Measurements from ENCODE around the gene CTNNA2.

The CTNNA2 gene

DNA sequence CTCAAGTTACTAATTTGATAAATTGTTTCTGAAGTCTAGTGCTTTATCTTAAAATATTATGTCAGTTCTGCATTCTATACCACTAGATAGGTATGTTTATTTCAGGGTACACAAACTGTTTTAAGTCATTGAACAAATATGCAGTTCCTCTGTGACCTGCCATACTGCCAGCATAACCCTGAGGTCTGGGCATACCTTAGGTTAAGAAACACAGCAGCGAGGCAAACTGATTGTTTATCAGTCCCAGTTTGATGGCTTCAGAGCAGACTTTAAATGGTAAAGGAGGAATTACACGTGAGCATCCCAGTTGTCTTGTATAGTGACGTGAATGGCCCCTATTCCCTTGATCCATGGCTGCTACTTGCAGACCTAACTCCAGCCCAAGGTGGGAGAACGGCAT is 978.1 kb downstream of the CTNNA2 start:
- H3K27ac Mint-ChIP-seq: no peak overlapping the region
- H3K4me3 Mint-ChIP-seq: no peak overlapping the region
- ATAC-seq (ENCODE audit: low read depth) (no peak), DNase-seq (ENCODE audit: low spot score in 2 of 2) (no peak)
- H3K36me3 Mint-ChIP-seq: no peaks in the 10 kb centered on the region
- H3K9me3 Mint-ChIP-seq: peaks cover 1% of the 10 kb centered on the region
- H3K27me3 Mint-ChIP-seq: no peaks in the 10 kb centered on the region
- no peaks in the 10 kb centered on the region for H3K4me1 Mint-ChIP-seq

DNA sequence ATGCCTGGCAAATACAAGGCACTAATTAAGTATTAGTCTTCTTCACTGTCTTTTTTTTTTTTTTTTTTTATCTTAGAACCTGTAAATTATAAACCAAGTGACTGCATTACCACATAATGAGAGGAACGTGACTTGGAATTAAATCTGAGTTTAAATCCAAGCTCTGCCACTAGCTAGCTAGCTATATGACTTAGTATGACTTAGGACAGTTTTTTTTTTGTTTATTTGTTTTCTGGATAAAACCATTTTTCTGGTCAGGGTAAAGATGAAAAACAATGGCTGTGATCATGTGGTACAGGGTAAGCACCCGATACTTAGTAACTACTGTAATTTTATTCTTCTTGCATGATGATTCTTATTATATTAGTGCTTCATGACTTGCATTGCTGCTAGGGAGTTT is 983.5 kb downstream of the CTNNA2 start:
- H3K27ac Mint-ChIP-seq: no peak overlapping the region
- DNase-seq (ENCODE audit: low spot score in 2 of 2): no peak
- no peaks in the 10 kb centered on the region for H3K27me3 Mint-ChIP-seq
- ATAC-seq (ENCODE audit: low read depth): no peak
- peaks cover 4% of the 10 kb centered on the region for H3K9me3 Mint-ChIP-seq
- no peaks in the 10 kb centered on the region for H3K4me1 Mint-ChIP-seq
- H3K36me3 Mint-ChIP-seq: no peaks in the 10 kb centered on the region
- H3K4me3 Mint-ChIP-seq: no peak overlapping the region

GRCh38 chr2:80496775-80497174 is 983.9 kb downstream of the CTNNA2 start:
- peaks cover 4% of the 10 kb centered on the region for H3K9me3 Mint-ChIP-seq
- H3K36me3 Mint-ChIP-seq: no peaks in the 10 kb centered on the region
- no peaks in the 10 kb centered on the region for H3K27me3 Mint-ChIP-seq
- H3K4me1 Mint-ChIP-seq: no peaks in the 10 kb centered on the region
- no peak for DNase-seq (ENCODE audit: low spot score in 2 of 2)
- H3K27ac Mint-ChIP-seq: no peak overlapping the region
- H3K4me3 Mint-ChIP-seq: no peak overlapping the region
- ATAC-seq (ENCODE audit: low read depth): no peak

DNA sequence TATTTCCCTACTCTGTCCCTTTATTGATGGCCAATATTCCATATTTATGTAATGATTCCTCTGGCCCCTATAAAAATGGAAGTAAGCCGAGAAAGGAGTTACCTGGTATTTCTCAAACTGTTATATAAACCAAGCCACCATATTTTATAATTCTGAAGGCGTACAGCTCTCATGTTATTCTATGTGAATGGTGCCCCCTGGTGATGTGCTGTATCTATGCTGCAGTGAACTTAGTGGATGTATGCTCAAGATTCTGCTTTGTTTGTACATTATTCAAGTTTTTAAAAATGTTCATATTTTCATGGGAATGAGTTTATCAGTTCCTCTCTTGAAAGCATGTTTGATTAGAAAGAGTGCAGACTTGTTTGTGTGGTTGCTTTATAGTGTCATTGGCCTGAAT is 986.2 kb downstream of the CTNNA2 start:
- peaks cover 2% of the 10 kb centered on the region for H3K9me3 Mint-ChIP-seq
- H3K4me3 Mint-ChIP-seq: no peak overlapping the region
- H3K4me1 Mint-ChIP-seq: no peaks in the 10 kb centered on the region
- no peak for ATAC-seq (ENCODE audit: low read depth)
- H3K27ac Mint-ChIP-seq: no peak overlapping the region
- H3K27me3 Mint-ChIP-seq: no peaks in the 10 kb centered on the region
- no peak for DNase-seq (ENCODE audit: low spot score in 2 of 2)
- no peaks in the 10 kb centered on the region for H3K36me3 Mint-ChIP-seq

GRCh38 chr2:80501874-80502624 is 989.2 kb downstream of the CTNNA2 start:
- Mint-ChIP-seq H3K4me1 (no peaks in the 10 kb centered on the region), H3K4me3 (no peak overlapping the region), H3K9me3 (peaks cover 5% of the 10 kb centered on the region), H3K36me3 (no peaks in the 10 kb centered on the region), H3K27me3 (no peaks in the 10 kb centered on the region), H3K27ac (no peak overlapping the region)
- no peak for ATAC-seq (ENCODE audit: low read depth)
- DNase-seq (ENCODE audit: low spot score in 2 of 2): no peak

GRCh38 chr2:80506563-80506962 is 993.7 kb downstream of the CTNNA2 start:
- DNase-seq (ENCODE audit: low spot score in 2 of 2) (no peak), ATAC-seq (ENCODE audit: low read depth) (no peak)
- Mint-ChIP-seq H3K36me3 (no peaks in the 10 kb centered on the region), H3K4me3 (no peak overlapping the region), H3K4me1 (no peaks in the 10 kb centered on the region), H3K27ac (no peak overlapping the region), H3K9me3 (peaks cover 9% of the 10 kb centered on the region), H3K27me3 (no peaks in the 10 kb centered on the region)

DNA sequence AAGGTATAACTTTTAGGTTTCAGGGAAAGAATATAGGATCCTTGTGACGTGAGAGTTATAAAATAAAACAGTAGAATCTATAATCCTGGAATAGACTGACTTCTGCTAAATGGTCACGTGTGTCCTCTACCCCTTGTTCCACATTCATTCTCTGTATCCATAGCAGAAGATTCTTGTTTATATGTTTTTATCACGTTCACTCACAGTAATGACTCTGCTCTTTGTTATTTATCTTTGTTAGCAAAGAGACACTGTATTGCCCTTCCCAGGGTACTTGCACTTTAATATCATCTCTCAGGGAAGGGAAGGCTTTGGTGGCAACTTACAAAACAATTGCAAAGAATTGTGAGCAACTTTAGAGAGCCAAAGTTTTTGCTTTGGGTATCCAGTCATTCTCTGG is 997.9 kb downstream of the CTNNA2 start:
- ATAC-seq (ENCODE audit: low read depth) (no peak), DNase-seq (ENCODE audit: low spot score in 2 of 2) (no peak)
- H3K27ac Mint-ChIP-seq: no peak overlapping the region
- H3K27me3 Mint-ChIP-seq: no peaks in the 10 kb centered on the region
- H3K4me1 Mint-ChIP-seq: no peaks in the 10 kb centered on the region
- H3K36me3 Mint-ChIP-seq: no peaks in the 10 kb centered on the region
- no peak overlapping the region for H3K4me3 Mint-ChIP-seq
- peaks cover 9% of the 10 kb centered on the region for H3K9me3 Mint-ChIP-seq

DNA sequence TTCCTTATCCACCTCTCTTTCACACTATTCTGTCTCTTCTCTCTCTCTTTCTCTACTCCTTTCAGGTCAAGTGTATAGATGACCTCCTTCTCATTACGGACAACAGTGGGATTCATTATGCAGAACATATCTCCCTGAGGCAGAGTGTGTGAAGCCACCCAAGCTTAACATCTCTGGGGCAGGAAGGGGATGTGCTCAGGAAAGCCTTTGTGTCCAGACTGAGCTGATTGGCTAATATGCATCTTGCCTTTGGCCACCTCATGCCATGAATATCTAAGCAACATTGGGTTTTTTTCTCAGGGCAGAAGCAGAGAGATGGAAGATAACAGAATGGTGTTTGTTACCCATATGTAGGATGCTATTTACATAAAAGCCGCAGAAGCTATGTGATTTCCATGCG is 1003.1 kb downstream of the CTNNA2 start:
- Mint-ChIP-seq H3K27ac (no peak overlapping the region), H3K9me3 (peaks cover 2% of the 10 kb centered on the region), H3K4me1 (no peaks in the 10 kb centered on the region), H3K36me3 (no peaks in the 10 kb centered on the region), H3K4me3 (no peak overlapping the region), H3K27me3 (no peaks in the 10 kb centered on the region)
- ATAC-seq (ENCODE audit: low read depth) (no peak), DNase-seq (ENCODE audit: low spot score in 2 of 2) (no peak)

DNA sequence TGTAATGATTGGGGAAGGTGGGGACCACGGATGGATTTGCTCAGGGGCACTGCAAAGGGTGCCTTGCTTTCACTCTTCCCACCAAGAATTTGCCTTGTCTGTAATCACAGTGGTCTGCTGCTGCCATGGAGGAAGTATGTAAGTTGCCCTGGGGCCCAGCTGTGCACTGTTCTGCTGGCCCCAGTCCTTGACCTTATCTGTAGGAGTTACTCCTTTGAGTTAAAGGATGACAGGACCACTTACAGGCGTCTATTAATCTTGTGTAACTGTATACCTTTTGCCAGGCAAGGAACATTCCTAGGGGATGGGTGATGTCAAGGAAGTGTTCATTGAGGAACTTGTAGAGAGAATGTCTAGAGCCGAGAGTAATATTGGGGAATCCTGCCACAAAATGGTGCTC is 1004.5 kb downstream of the CTNNA2 start:
- peaks cover 2% of the 10 kb centered on the region for H3K9me3 Mint-ChIP-seq
- no peaks in the 10 kb centered on the region for H3K27me3 Mint-ChIP-seq
- H3K4me1 Mint-ChIP-seq: no peaks in the 10 kb centered on the region
- no peak overlapping the region for H3K4me3 Mint-ChIP-seq
- ATAC-seq (ENCODE audit: low read depth) (no peak), DNase-seq (ENCODE audit: low spot score in 2 of 2) (no peak)
- no peaks in the 10 kb centered on the region for H3K36me3 Mint-ChIP-seq
- H3K27ac Mint-ChIP-seq: no peak overlapping the region

DNA sequence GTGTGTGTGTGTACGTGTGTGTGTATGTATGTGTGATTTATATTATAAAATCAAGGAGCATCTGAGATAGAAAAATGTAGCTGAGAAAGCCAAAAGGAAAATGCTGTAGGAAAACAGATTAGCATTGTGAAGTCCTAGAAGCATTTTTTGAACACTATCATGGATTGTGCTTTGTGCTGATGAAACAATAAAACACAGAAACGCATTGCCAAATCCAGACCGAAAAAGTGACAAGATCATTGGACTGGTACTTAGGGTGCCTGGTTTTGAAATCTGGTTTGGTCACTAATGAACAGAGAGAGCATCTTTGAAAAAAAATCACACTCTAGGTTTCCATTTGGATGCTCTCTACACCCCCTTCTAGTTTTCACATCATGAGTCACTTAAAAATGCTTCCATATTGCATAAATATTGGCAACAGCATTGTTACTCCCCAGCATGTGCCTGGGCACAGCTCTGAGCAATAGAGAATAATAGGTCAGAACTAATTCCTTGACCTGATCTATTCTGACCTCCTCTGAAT is 1006.3 kb downstream of the CTNNA2 start:
- Mint-ChIP-seq H3K27ac (no peak overlapping the region), H3K27me3 (no peaks in the 10 kb centered on the region), H3K4me3 (no peak overlapping the region), H3K9me3 (peaks cover 2% of the 10 kb centered on the region), H3K4me1 (no peaks in the 10 kb centered on the region), H3K36me3 (no peaks in the 10 kb centered on the region)
- DNase-seq (ENCODE audit: low spot score in 2 of 2) (no peak), ATAC-seq (ENCODE audit: low read depth) (no peak)

- Mint-ChIP-seq H3K36me3 (no peaks in the 10 kb centered on the region), H3K4me1 (no peaks in the 10 kb centered on the region), H3K27me3 (no peaks in the 10 kb centered on the region), H3K4me3 (no peak overlapping the region), H3K27ac (no peak overlapping the region), H3K9me3 (peaks cover 2% of the 10 kb centered on the region)
- DNase-seq (ENCODE audit: low spot score in 2 of 2) (no peak), ATAC-seq (ENCODE audit: low read depth) (no peak)
These were observed 1006.9 kb downstream of the CTNNA2 start for GRCh38 chr2:80519699-80520291.

GRCh38 chr2:80525152-80525551 is 1012.3 kb downstream of the CTNNA2 start:
- no peak overlapping the region for H3K4me3 Mint-ChIP-seq
- ATAC-seq (ENCODE audit: low read depth) (no peak), DNase-seq (ENCODE audit: low spot score in 2 of 2) (no peak)
- no peaks in the 10 kb centered on the region for H3K27me3 Mint-ChIP-seq
- H3K4me1 Mint-ChIP-seq: no peaks in the 10 kb centered on the region
- no peak overlapping the region for H3K27ac Mint-ChIP-seq
- H3K9me3 Mint-ChIP-seq: no peaks in the 10 kb centered on the region
- H3K36me3 Mint-ChIP-seq: no peaks in the 10 kb centered on the region

DNA sequence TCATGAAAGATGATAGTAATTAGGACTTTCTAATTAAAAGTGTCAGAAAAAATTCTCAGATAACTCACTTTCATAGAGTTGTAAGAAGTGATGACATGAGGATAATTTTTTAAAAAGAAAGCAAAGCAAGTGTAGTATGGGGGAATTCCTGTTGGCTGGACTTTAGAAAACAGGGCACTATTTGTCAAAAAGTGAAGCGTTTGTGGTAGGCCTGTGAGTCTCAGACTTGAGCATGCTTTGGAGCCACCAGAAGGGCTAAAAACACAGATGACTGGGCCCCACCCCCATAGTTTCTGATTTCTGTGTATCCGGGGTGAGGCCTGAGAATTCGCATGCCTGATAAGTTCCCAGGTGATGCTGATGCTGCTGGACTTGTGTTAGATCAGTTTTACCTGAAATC is 1014.3 kb downstream of the CTNNA2 start:
- no peaks in the 10 kb centered on the region for H3K4me1 Mint-ChIP-seq
- H3K27ac Mint-ChIP-seq: no peak overlapping the region
- no peaks in the 10 kb centered on the region for H3K27me3 Mint-ChIP-seq
- ATAC-seq (ENCODE audit: low read depth) (no peak), DNase-seq (ENCODE audit: low spot score in 2 of 2) (no peak)
- H3K9me3 Mint-ChIP-seq: peaks cover 4% of the 10 kb centered on the region
- H3K36me3 Mint-ChIP-seq: no peaks in the 10 kb centered on the region
- H3K4me3 Mint-ChIP-seq: no peak overlapping the region

DNA sequence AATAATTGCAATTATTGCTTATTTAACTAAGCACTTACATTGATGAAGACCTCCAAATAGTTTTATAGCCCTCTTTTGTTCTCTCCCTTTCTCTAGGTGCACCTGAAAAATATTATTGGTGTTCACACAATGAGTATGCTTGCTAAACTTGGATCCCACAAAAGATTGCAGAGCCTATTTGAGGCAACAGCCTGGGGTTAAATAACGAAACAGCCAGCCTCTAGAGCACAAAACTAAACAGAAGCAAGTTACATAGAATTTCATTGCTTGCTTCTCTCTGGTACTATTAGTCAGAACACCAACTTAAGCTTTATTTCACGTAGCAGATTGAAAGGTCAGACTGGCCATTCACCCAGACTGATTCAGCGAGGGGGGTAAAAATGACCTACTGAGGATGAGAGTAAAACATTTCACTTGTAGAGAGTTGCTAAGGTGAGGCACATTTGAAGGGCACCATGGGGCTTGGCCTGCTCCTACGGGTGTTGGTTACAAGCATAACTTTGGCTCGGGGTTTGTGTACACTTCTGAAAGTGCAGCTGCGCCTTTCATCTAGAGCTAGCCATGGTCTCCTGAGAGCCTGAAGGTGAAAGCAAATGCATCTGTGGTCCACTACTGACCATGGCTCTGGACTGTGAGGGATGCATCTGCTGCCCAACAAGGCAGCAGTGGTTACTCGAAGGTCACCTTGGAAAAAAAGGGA is 1016.8 kb downstream of the CTNNA2 start:
- H3K4me1 Mint-ChIP-seq: no peaks in the 10 kb centered on the region
- no peaks in the 10 kb centered on the region for H3K36me3 Mint-ChIP-seq
- DNase-seq (ENCODE audit: low spot score in 2 of 2): no peak
- no peak overlapping the region for H3K27ac Mint-ChIP-seq
- H3K4me3 Mint-ChIP-seq: no peak overlapping the region
- H3K9me3 Mint-ChIP-seq: peaks cover 4% of the 10 kb centered on the region
- no peak for ATAC-seq (ENCODE audit: low read depth)
- no peaks in the 10 kb centered on the region for H3K27me3 Mint-ChIP-seq
